K562 (cell line): ENCODE results near the gene RAD17. TPM values are rescaled to one million over a fixed set of nuclear protein-coding genes. Genes with fewer than 3 reads are reported as not detected.

Source experiments
- ATAC-seq: fragments of 200-7000 bp; cut with Tn5 transposase; 3 replicates; pipeline ENCODE4 v1.9.1; 2020; ENCODE audit warnings: moderate library complexity
- BruUV-seq: library from RNA; stranded (reverse); fragments of 400-500 nt; replicated peaks from 2 replicates; lab custom pipeline; 2021; lab: Mats Ljungman, UMichigan
- CTCF ChIA-PET: fragments of 300-600 bp; formaldehyde crosslinking; extraction: SDS; loops from one replicate; lab custom pipeline; 2021; ENCODE audit warnings: low intra/inter-chr PET ratio; lab: Yijun Ruan, JAX
- POLR2A ChIA-PET: fragments of 300-600, 350-650 bp; sonication (Branson Sonifier 250); formaldehyde crosslinking; extraction: SDS; loops from one replicate; lab custom pipeline; 2021; ENCODE audit warnings: antibody characterized with exemption, inconsistent platforms; lab: Yijun Ruan, JAX
- DNase-seq, 4 experiments: peaks; one replicate each; pipeline versions ENCODE4 v3.0.0 to v3.0.0-alpha.2; 2011 to 2018; ENCODE audit warnings: low spot score in 3 of 4, mixed read lengths in 3 of 4; ENCODE audit errors: extremely low read depth in 1 of 4
- FAIRE-seq: peaks from 2 replicates; lab custom pipeline; 2011; peaks lifted over from hg19 to GRCh38; lab: Jason Lieb, UNC
- H2AFZ ChIP-seq: 2 replicates; pipeline ENCODE4 v1.6.0; 2011; ENCODE audit warnings: low read depth, low read length, control low read depth, inconsistent platforms
- H3K27ac ChIP-seq: fragments of 200-600 bp; 3 replicates; pipeline ENCODE4 v1.8.0; 2011; ENCODE audit warnings: low read depth, mild to moderate bottlenecking, control low read depth, inconsistent platforms, low read length, moderate library complexity, mixed read lengths; ENCODE audit errors: extremely low read depth
- H3K27me3 ChIP-seq, 2 experiments: fragments of 300-600 bp in 1 of 2; 2 replicates in 1 of 2; 3 replicates in 1 of 2; pipeline versions ENCODE4 v1.6.0 to v1.8.0; 2011; ENCODE audit warnings: inconsistent platforms in 2 of 2, low read length in 2 of 2, mild to moderate bottlenecking in 1 of 2, mixed read lengths in 1 of 2, moderate library complexity in 1 of 2; ENCODE audit not compliant: control insufficient read depth in 2 of 2, insufficient read depth in 2 of 2
- H3K36me3 ChIP-seq: fragments of 300-600 bp; 3 replicates; pipeline ENCODE4 v1.8.0; 2011; ENCODE audit warnings: mild to moderate bottlenecking, low read length, inconsistent platforms; ENCODE audit not compliant: control insufficient read depth, insufficient read depth
- H3K4me1 ChIP-seq, 2 experiments: fragments of 200-600 bp in 1 of 2; replicated peaks in 1 of 2; 2 replicates in 1 of 2; 3 replicates in 1 of 2; pipeline versions ENCODE4 v1.5.1 to v1.8.0; 2011; ENCODE audit warnings: inconsistent platforms in 2 of 2, low read length in 2 of 2, mild to moderate bottlenecking in 1 of 2, mixed read lengths in 1 of 2, moderate library complexity in 1 of 2; ENCODE audit not compliant: control insufficient read depth in 2 of 2, insufficient read depth in 2 of 2
- H3K4me2 ChIP-seq: 2 replicates; pipeline ENCODE4 v1.6.1; 2011; ENCODE audit warnings: low read length, control low read depth, inconsistent platforms, mixed read lengths; ENCODE audit not compliant: insufficient read depth
- H3K4me3 ChIP-seq: fragments of 200-600 bp; sonication (generic), shearing (Covaris generic); 2 replicates; pipeline ENCODE4 v1.5.1; 2016; ENCODE audit warnings: control low read depth, inconsistent platforms
- H3K79me2 ChIP-seq: fragments of 200-600 bp; 3 replicates; pipeline ENCODE4 v1.8.0; 2011; ENCODE audit warnings: low read length, inconsistent platforms; ENCODE audit not compliant: control insufficient read depth, insufficient read depth
- H3K9ac ChIP-seq, 2 experiments: 2 replicates each; pipeline versions ENCODE4 v1.6.0 to v1.6.1; 2011; ENCODE audit warnings: low read depth in 2 of 2, low read length in 2 of 2, control low read depth in 1 of 2, inconsistent platforms in 1 of 2, mild to moderate bottlenecking in 1 of 2, mixed read lengths in 1 of 2; ENCODE audit not compliant: insufficient read depth in 1 of 2
- H3K9me1 ChIP-seq: one replicate; pipeline ENCODE4 v1.6.0; 2011; ENCODE audit warnings: inconsistent platforms, mild to moderate bottlenecking, low read length, moderate library complexity; ENCODE audit not compliant: control insufficient read depth, insufficient read depth
- H3K9me3 ChIP-seq: replicated peaks from 2 replicates; pipeline ENCODE4 v1.5.1; 2011; ENCODE audit warnings: low read depth, low read length, inconsistent platforms; ENCODE audit not compliant: control insufficient read depth, insufficient read depth
- H4K20me1 ChIP-seq: replicated peaks from 2 replicates; pipeline ENCODE4 v1.6.1; 2011; ENCODE audit warnings: low read length, inconsistent platforms, mixed read lengths; ENCODE audit not compliant: control insufficient read depth, insufficient read depth
- ZNF551 ChIP-seq: fragments of 250-450 bp; sonication (Bioruptor Pico); IDR thresholded peaks from 2 replicates; pipeline ENCODE4 v1.5.0; 2021; ENCODE audit warnings: mild to moderate bottlenecking, moderate library complexity
- WGBS: fragments of 100-300 bp; shearing (Covaris generic); methylation state at CpG from one replicate; pipeline ENCODE4 v1.1.6; 2016; ENCODE audit warnings: low coverage, mixed read lengths; ENCODE audit not compliant: insufficient coverage; ENCODE audit errors: missing lambda C conversion rate; 5-methylcytosine and 5-hydroxymethylcytosine counted together
- in situ Hi-C: fragments of 300-500 bp; cut with MboI; formaldehyde crosslinking; loops from 4 replicates; pipeline ENCODE4 v1.15.0; 2018; ENCODE audit warnings: inconsistent platforms, mixed read lengths
- intact Hi-C: fragments of 100-400 bp; cut with micrococcal nuclease; formaldehyde crosslinking; loops from 2 replicates; pipeline ENCODE4 v1.14.2; 2022
- polyA plus RNA-seq, 8 experiments: library from polyadenylated mRNA; depleted of rRNA in 4 of 8; stranded (reverse) in 5 of 8; unstranded in 3 of 8; fragments of >200 nt; fragmentation: Nextera tagmentation in 2 of 8; fragmentation: Illumina TruSeq in 1 of 8; extraction: Ambion mirVana in 2 of 8; extraction: Trizol in 1 of 8; gene quantifications; 2 replicates each; pipeline versions ENCODE4 v1.2.1 to v1.2.3, GENCODE V29; 2011 to 2014; ENCODE audit warnings: inconsistent platforms in 1 of 8, missing spikeins in 1 of 8
- total RNA-seq, 7 experiments: library from RNA; depleted of rRNA in 6 of 7; stranded (reverse); fragments of >200 nt in 6 of 7; fragmentation: Illumina TruSeq in 2 of 7; extraction: Trizol in 2 of 7; gene quantifications; 2 replicates each; pipeline versions ENCODE4 v1.2.1 to v1.2.3, GENCODE V29; 2011 to 2021; ENCODE audit warnings: low replicate concordance in 1 of 7
- TF ChIP-seq, protein P1 (sequence below): fragments of 450-650 bp; formaldehyde crosslinking; IDR thresholded peaks from 2 replicates; pipeline ENCODE4 v1.4.0; 2020; ENCODE audit warnings: mild to moderate bottlenecking
- TF ChIP-seq, protein P2 (sequence below): fragments of 450-650 bp; formaldehyde crosslinking; IDR thresholded peaks from 2 replicates; pipeline ENCODE4 v1.4.0; 2022; ENCODE audit warnings: mild to moderate bottlenecking, moderate library complexity

The RAD17 gene
- total and polyA plus RNA-seq, 9 of the 15 experiments (the other 6 are each of a cell fraction or from before 2014, with no cell fraction given) = 21.1 to 50.1 (median 40.1) TPM

DNA sequence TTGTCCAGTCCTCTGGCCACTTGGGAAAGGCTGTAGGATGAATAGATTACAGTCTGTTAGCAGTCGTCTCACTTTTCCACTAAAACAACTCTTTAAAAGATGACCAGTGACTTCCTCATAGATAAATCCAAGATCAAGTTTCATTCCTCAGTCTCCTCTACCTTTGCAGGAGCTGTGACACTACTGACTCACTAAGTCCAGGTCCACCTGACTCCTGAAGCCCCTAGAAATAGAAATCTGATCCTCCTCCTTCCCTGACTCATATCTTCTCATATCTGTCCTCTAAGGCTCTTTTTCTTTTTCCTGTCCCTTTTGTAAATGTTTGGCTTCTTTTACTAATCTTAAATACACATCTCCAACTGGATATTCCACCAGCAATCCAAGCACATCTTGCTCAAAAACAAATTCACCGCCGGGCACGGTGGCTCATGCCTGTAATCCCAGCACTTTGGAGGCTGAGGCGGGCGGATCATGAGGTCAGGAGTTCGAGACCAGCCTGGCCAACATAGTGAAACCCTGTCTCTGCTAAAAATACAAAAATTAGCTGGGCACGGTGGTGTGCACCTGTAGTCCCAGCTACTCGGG, 39.6 kb upstream of the RAD17 start:
- ChIA-PET POLR2A (no interaction called here), CTCF (no interaction called here)
- H3K9me3 ChIP-seq = no peaks in the 10 kb centered on the region
- no peak overlapping the region for H3K4me2 ChIP-seq
- no peak overlapping the region for H3K27ac ChIP-seq
- no peaks in the 10 kb centered on the region for H3K9me1 ChIP-seq
- no peak overlapping the region for H2AFZ ChIP-seq
- intact Hi-C loops (loop anchor here (10.0 kb wide), 1 partner anchor 305 kb away; no protein-coding TSS in a partner anchor), in situ Hi-C loops (no loop called here)
- BruUV-seq = no TSS peak
- no peak overlapping the region for H3K9ac ChIP-seq
- FAIRE-seq = no peak
- 50% methylated on average over 7 of the region's 9 CpGs for WGBS
- H3K27me3 ChIP-seq = no peaks in the 10 kb centered on the region
- DNase-seq = no peak
- no peaks in the 10 kb centered on the region for H4K20me1 ChIP-seq
- peaks cover 14% of the 10 kb centered on the region; the same call in 2 of the 3 replicates for H3K79me2 ChIP-seq
- H3K36me3 ChIP-seq = no peaks in the 10 kb centered on the region
- no peak for ATAC-seq
- H3K4me1 ChIP-seq = peaks cover 7 to 29% of the 10 kb centered on the region in 2 experiments; a peak in 4 of 5 replicates
- no peak overlapping the region for H3K4me3 ChIP-seq
- no peak for TF ChIP-seq ZNF551
- TF ChIP-seq, protein P1, sequence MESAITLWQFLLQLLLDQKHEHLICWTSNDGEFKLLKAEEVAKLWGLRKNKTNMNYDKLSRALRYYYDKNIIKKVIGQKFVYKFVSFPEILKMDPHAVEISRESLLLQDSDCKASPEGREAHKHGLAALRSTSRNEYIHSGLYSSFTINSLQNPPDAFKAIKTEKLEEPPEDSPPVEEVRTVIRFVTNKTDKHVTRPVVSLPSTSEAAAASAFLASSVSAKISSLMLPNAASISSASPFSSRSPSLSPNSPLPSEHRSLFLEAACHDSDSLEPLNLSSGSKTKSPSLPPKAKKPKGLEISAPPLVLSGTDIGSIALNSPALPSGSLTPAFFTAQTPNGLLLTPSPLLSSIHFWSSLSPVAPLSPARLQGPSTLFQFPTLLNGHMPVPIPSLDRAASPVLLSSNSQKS = no peak
- TF ChIP-seq, protein P2, sequence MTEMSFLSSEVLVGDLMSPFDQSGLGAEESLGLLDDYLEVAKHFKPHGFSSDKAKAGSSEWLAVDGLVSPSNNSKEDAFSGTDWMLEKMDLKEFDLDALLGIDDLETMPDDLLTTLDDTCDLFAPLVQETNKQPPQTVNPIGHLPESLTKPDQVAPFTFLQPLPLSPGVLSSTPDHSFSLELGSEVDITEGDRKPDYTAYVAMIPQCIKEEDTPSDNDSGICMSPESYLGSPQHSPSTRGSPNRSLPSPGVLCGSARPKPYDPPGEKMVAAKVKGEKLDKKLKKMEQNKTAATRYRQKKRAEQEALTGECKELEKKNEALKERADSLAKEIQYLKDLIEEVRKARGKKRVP (CRISPR knock-in tag) = no peak
